GM19025 (cell line): Measurements from ENCODE around the gene ZXDA.

Source experiments
- ATAC-seq: cut with Tn5 transposase; IDR thresholded peaks from one replicate; pipeline ENCODE4 v1.9.1; 2021; ENCODE audit warnings: mild to moderate bottlenecking, low read depth, moderate library complexity; ENCODE audit not compliant: unreplicated experiment

ZXDA gene

DNA sequence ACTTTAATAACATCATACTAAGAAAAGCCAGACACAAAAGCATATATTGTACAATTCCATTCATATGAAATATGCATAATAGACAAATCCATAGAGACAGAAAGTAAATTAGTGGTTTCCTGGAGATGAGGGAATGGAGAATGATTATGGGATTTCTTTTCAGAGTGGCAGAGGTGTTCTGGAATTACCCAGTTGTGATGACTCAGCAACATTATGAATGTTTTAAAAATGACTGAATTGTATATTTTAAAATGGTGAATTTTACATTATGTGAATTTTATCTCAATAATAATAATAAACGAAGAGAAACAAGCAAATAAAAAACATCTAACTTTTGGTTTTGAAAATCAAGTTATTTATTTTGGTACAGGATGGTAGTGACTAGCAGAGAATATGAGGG, 11.2 kb downstream of the ZXDA start:
- ATAC-seq: no peak

DNA sequence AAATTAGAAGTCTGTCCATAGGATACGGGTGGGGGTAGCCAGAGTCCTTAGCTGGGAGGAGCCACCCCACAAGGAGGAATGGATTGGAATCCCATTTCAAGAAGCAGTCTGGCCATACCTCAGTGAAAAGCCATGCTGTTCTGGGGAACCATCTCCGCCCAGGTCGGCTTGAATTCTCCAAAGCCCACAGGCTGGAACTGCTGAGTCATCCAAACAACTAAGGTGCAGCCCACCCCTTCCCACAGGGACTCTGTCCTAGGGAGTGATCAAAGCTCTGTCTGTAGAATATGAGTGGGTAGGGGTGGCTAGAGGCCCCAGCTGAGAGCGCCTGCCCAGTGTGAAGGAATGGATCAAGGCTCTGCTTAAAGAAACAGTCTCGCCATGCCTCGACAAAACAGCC, 38.8 kb downstream of the ZXDA start:
- no peak for ATAC-seq
